ENCODE data around the gene PCBP2. TPM values are rescaled to one million over a fixed set of nuclear protein-coding genes. Genes with fewer than 3 reads are reported as not detected.
A peak's percentile ranks its signal among the peaks of the same experiment; 100 is the strongest.

The PCBP2 gene
- total and polyA plus RNA-seq, 2 experiments from 2014 or later: 100 to 143 TPM

DNA sequence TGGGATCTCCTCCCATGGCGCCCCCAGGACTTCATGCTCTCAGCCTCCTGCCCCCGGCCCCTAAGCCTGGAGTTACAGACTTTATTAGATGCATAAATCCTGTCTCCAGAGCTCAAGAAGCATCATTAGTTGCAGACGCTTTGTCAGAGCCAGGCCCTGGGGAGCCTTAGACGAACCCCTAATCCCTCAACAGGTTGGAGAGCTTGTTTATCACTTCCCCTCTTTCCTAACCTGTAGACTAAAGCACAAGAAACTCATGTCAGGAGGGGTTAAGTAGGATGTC lies 55.6 kb downstream of the PCBP2 start:
- H3K27ac ChIP-seq: no peak overlapping the region
- no peak overlapping the region for H3K9ac ChIP-seq
- 83 to 86% methylated on average over 4 of the region's 4 CpGs for WGBS, 2 experiments (ENCODE audit: low coverage in 1 of 2, low lambda C conversion rate in 2 of 2, missing lambda C conversion rate in 2 of 2)
- peaks cover 35% of the 10 kb centered on the region for H3F3A ChIP-seq (ENCODE audit: insufficient read depth)
- no peak overlapping the region for H2AFZ ChIP-seq
- TF ChIP-seq EZH2phosphoT487 (IDR thresholded peaks at IDR 0.05; ENCODE audit: insufficient read depth, low read depth) (no peak), EZH2 (IDR thresholded peaks at IDR 0.05; ENCODE audit: insufficient read depth, poor library complexity, severe bottlenecking) (no peak)
- H3K36me3 ChIP-seq (ENCODE audit: low read depth): peaks cover 9% of the 10 kb centered on the region
- H4K20me1 ChIP-seq (ENCODE audit: insufficient read depth): no peaks in the 10 kb centered on the region
- H3K9me2 ChIP-seq (ENCODE audit: insufficient read depth): no peaks in the 10 kb centered on the region
- in situ Hi-C loops (cut with MboI): no loop called here
- H3K4me3 ChIP-seq: no peak overlapping the region
- DNase-seq: no peak
- no peak overlapping the region for H3K4me2 ChIP-seq (ENCODE audit: unreplicated experiment)
- H3K79me2 ChIP-seq (ENCODE audit: insufficient read depth): peaks cover 10% of the 10 kb centered on the region; the same call in 1 of the 2 replicates
- no peaks in the 10 kb centered on the region for H3K9me3 ChIP-seq (ENCODE audit: low read depth)
- H3K27me3 ChIP-seq (replicated peaks; ENCODE audit: insufficient read depth): no peaks in the 10 kb centered on the region
- H3K4me1 ChIP-seq (ENCODE audit: insufficient read depth): peaks cover 21% of the 10 kb centered on the region

DNA sequence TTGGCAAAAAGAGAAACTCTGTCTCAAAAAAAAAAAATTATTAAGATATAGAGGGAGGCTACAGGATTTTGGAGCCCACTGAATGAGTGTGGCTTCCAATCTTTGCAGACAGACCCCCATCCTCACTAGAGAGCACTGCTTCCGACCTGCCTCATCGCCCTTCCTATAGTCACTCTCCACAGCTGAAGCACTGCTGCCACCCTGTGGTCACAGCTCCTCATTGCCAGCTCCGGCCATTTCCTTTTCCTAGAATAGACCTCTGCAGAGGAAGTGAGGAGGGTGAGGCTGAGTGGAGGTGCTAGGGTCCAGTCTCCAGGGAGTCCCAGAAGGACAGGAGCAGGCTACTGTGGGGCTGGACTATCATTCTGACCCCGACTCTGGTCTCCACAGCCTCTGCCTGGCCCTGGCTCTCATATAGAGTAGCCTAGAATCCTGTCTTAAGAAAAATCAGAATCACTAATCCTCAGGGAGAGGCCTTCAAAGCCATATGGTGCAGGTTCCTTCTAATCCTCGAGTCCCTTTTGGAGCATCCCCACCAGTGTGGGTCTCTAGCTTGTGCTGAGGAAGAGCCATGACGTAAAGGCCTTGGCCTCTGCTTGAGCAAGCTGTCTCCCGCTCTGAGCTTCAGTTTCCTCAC lies 56.8 kb downstream of the PCBP2 start:
- no peak overlapping the region for H3K4me3 ChIP-seq
- DNase-seq: peak; percentile 83
- no peaks in the 10 kb centered on the region for H4K20me1 ChIP-seq (ENCODE audit: insufficient read depth)
- no peaks in the 10 kb centered on the region for H3K9me2 ChIP-seq (ENCODE audit: insufficient read depth)
- no peak overlapping the region for H2AFZ ChIP-seq
- H3K79me2 ChIP-seq (ENCODE audit: insufficient read depth): 0 out of 2 replicates have a peak, but pooled peaks cover under 1% of the 10 kb centered on the region
- no peak for TF ChIP-seq EZH2phosphoT487 (IDR thresholded peaks at IDR 0.05; ENCODE audit: insufficient read depth, low read depth)
- no peak for TF ChIP-seq EZH2 (IDR thresholded peaks at IDR 0.05; ENCODE audit: insufficient read depth, poor library complexity, severe bottlenecking)
- H3K9me3 ChIP-seq (ENCODE audit: low read depth): no peaks in the 10 kb centered on the region
- H3K4me2 ChIP-seq (ENCODE audit: unreplicated experiment): no peak overlapping the region
- in situ Hi-C loops (cut with MboI): no loop called here
- H3K4me1 ChIP-seq (ENCODE audit: insufficient read depth): peaks cover 20% of the 10 kb centered on the region
- H3K27me3 ChIP-seq (replicated peaks; ENCODE audit: insufficient read depth): no peaks in the 10 kb centered on the region
- H3K27ac ChIP-seq: no peak overlapping the region
- peaks cover 35% of the 10 kb centered on the region for H3F3A ChIP-seq (ENCODE audit: insufficient read depth)
- peaks cover 17% of the 10 kb centered on the region for H3K36me3 ChIP-seq (ENCODE audit: low read depth)
- H3K9ac ChIP-seq: no peak overlapping the region
- WGBS, 2 experiments (ENCODE audit: low coverage in 1 of 2, low lambda C conversion rate in 2 of 2, missing lambda C conversion rate in 2 of 2): 17 to 18% methylated on average over 7 of the region's 7 CpGs

GRCh38 chr12:53510181-53510812 lies 58.4 kb downstream of the PCBP2 start:
- H2AFZ ChIP-seq: no peak overlapping the region
- H3K79me2 ChIP-seq (ENCODE audit: insufficient read depth): no peaks in the 10 kb centered on the region
- H4K20me1 ChIP-seq (ENCODE audit: insufficient read depth): no peaks in the 10 kb centered on the region
- H3K27ac ChIP-seq: no peak overlapping the region
- in situ Hi-C loops (cut with MboI): no loop called here
- H3K9me3 ChIP-seq (ENCODE audit: low read depth): no peaks in the 10 kb centered on the region
- peaks cover 29% of the 10 kb centered on the region for H3K36me3 ChIP-seq (ENCODE audit: low read depth)
- H3K4me3 ChIP-seq: no peak overlapping the region
- H3F3A ChIP-seq (ENCODE audit: insufficient read depth): peaks cover 28% of the 10 kb centered on the region
- H3K9ac ChIP-seq: no peak overlapping the region
- H3K27me3 ChIP-seq (replicated peaks; ENCODE audit: insufficient read depth): no peaks in the 10 kb centered on the region
- H3K4me2 ChIP-seq (ENCODE audit: unreplicated experiment): no peak overlapping the region
- TF ChIP-seq EZH2phosphoT487 (IDR thresholded peaks at IDR 0.05; ENCODE audit: insufficient read depth, low read depth) (no peak), EZH2 (IDR thresholded peaks at IDR 0.05; ENCODE audit: insufficient read depth, poor library complexity, severe bottlenecking) (no peak)
- WGBS, 2 experiments (ENCODE audit: low coverage in 1 of 2, low lambda C conversion rate in 2 of 2, missing lambda C conversion rate in 2 of 2): 84 to 86% methylated on average over 9 of the region's 9 CpGs
- DNase-seq: no peak
- no peaks in the 10 kb centered on the region for H3K9me2 ChIP-seq (ENCODE audit: insufficient read depth)
- H3K4me1 ChIP-seq (ENCODE audit: insufficient read depth): peaks cover 15% of the 10 kb centered on the region

GRCh38 chr12:53513712-53514410 lies 62.0 kb downstream of the PCBP2 start:
- Histone ChIP-seq H3K9ac (0 out of 2 replicates have a peak overlapping the region, but pooled peaks have one; percentile 13), H3F3A (ENCODE audit: insufficient read depth) (peaks cover 9% of the 10 kb centered on the region), H3K4me2 (ENCODE audit: unreplicated experiment) (no peak overlapping the region), H3K4me3 (no peak overlapping the region), H3K9me2 (ENCODE audit: insufficient read depth) (no peaks in the 10 kb centered on the region), H3K79me2 (ENCODE audit: insufficient read depth) (no peaks in the 10 kb centered on the region), H3K9me3 (ENCODE audit: low read depth) (no peaks in the 10 kb centered on the region), H3K4me1 (ENCODE audit: insufficient read depth) (no peaks in the 10 kb centered on the region), H2AFZ (no peak overlapping the region), H3K36me3 (ENCODE audit: low read depth) (peaks cover 38% of the 10 kb centered on the region), H3K27me3 (replicated peaks; ENCODE audit: insufficient read depth) (no peaks in the 10 kb centered on the region), H3K27ac (no peak overlapping the region), H4K20me1 (ENCODE audit: insufficient read depth) (no peaks in the 10 kb centered on the region)
- WGBS, 2 experiments (ENCODE audit: low coverage in 1 of 2, low lambda C conversion rate in 2 of 2, missing lambda C conversion rate in 2 of 2): 87 to 90% methylated on average over 6 of the region's 6 CpGs
- in situ Hi-C loops (cut with MboI): no loop called here
- no peak for DNase-seq
- TF ChIP-seq EZH2phosphoT487 (IDR thresholded peaks at IDR 0.05; ENCODE audit: insufficient read depth, low read depth) (no peak), EZH2 (IDR thresholded peaks at IDR 0.05; ENCODE audit: insufficient read depth, poor library complexity, severe bottlenecking) (no peak)

Data from GM23248 (cell line).